VCaP (cell line): ENCODE results near the gene HS6ST3.

Experiments
- H3K27ac ChIP-seq: fragments of 450-650 bp; 2 replicates; pipeline ENCODE4 v1.5.1; 2017
- CTCF ChIP-seq: fragments of 450-650 bp; conservative IDR thresholded peaks from 2 replicates; pipeline ENCODE4 v1.5.1; 2017; ENCODE audit warnings: mild to moderate bottlenecking, moderate library complexity

Gene HS6ST3

GRCh38 chr13:96279904-96280303, 190.0 kb downstream of the HS6ST3 start:
- TF ChIP-seq CTCF = no peak
- no peak overlapping the region for H3K27ac ChIP-seq

DNA sequence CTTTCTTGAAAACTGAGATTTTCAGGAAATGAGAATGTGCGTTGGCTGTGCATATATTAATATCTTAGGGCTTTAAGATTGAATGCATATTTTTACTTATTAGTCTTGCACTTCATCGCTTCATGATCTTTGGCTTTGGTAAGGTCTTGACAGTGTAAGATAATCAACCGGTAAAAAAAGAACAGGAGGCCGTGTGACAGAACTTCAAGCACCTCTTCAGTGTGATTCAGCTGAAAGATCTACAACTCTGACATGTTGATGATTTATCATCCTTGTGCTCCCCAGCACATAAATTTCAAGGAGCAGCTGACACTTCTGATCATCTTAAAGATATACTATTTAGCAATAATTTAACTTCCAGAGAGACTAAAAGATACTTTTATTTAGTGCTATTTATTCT, 195.1 kb downstream of the HS6ST3 start:
- TF ChIP-seq CTCF = no peak
- no peak overlapping the region for H3K27ac ChIP-seq

- H3K27ac ChIP-seq = no peak overlapping the region
- TF ChIP-seq CTCF = no peak
These were observed 195.8 kb downstream of the HS6ST3 start for GRCh38 chr13:96285729-96286128.

GRCh38 chr13:96294930-96295881, 205.3 kb downstream of the HS6ST3 start:
- H3K27ac ChIP-seq = no peak overlapping the region
- TF ChIP-seq CTCF = no peak

DNA sequence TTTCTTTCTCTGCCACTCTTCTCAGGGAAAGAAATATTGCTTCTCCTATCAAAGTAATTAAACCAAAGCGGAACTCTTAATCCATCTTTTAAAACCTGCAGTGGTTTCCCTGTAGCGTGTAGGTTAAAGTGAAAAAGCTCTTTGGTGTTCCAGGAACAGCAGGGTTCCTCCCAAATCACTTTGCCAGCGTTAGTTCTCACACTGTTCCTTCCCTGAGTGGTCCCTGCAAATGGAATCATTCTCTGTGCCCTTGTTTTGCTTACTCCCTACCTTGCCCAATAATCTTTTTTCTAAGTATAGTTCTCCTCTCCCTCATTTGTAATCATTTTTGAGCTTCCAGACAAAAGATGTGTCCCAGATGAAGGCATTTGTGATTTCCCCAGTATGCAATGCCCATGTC, 207.5 kb downstream of the HS6ST3 start:
- TF ChIP-seq CTCF = no peak
- no peak overlapping the region for H3K27ac ChIP-seq

GRCh38 chr13:96299235-96299634, 209.3 kb downstream of the HS6ST3 start:
- no peak overlapping the region for H3K27ac ChIP-seq
- TF ChIP-seq CTCF = no peak

DNA sequence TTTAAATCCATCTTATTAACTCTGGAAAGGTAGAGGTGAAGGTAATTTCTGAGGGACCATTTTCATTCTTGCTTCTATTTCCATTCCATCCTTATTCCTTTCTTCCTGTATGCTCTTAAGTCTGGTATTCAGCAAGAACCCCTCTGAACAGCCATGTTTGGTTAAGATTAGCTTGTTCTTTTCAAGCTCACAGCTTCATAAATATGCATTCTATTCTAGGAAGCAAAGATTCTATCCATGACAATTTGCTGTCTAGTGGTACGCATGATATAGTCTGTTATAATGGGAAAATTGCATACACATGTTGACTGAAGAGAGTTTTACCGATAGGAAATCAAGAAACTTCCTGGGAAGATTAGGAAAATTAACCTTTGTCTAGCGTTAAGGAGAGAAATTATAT, 218.7 kb downstream of the HS6ST3 start:
- H3K27ac ChIP-seq = no peak overlapping the region
- TF ChIP-seq CTCF = no peak
